Measurements from ENCODE around the gene HTRA3. TPM values are rescaled to one million over a fixed set of nuclear protein-coding genes. Genes with fewer than 3 reads are reported as not detected.

Gene HTRA3
- total and polyA plus RNA-seq, 2 of the 8 experiments (the other 6 are each of a cell fraction or from before 2014, with no cell fraction given), result 3.2 to 5.8 TPM

- POLR2A ChIA-PET (ENCODE audit: partially characterized antibody), result no interaction called here
- no peak overlapping the region for H2BK15ac ChIP-seq (ENCODE audit: low read length)
- CTCF ChIA-PET (ENCODE audit: partially characterized antibody), result interaction anchor here (0.7 to 3.0 kb wide), 4 partner anchors 10 to 73 kb away, joined by 3 to 13 read pairs (median 4); no protein-coding TSS in a partner anchor
- no peaks in the 10 kb centered on the region for H3K79me1 ChIP-seq (ENCODE audit: low read depth, low read length)
- WGBS, 2 experiments (ENCODE audit: extremely low coverage in 1 of 2, insufficient coverage in 1 of 2, insufficient read length in 1 of 2, insufficient replicate concordance in 2 of 2, low coverage in 1 of 2, low lambda C conversion rate in 2 of 2, missing lambda C conversion rate in 1 of 2), result 86% methylated on average over 13 of the region's 14 CpGs; no CpG with 5 or more reads in 1 of the 2 experiments
- no peak overlapping the region for H3K4me3 ChIP-seq (ENCODE audit: extremely low read depth in 1 of 4, insufficient read depth in 2 of 4, low read depth in 3 of 4, low read length in 4 of 4)
- H3K36me3 ChIP-seq (ENCODE audit: control insufficient read depth in 2 of 4, insufficient read depth in 4 of 4, low read length in 3 of 4), result no peaks in the 10 kb centered on the region
- no peaks in the 10 kb centered on the region for H3K23me2 ChIP-seq (ENCODE audit: low read depth, low read length)
- H3K9me3 ChIP-seq (ENCODE audit: insufficient read depth in 2 of 2, low read depth in 1 of 2, low read length in 1 of 2), result peaks cover 0 to 4% of the 10 kb centered on the region in 2 experiments; a peak in 1 of 4 replicates
- no peak overlapping the region for H2BK12ac ChIP-seq (ENCODE audit: low read depth, low read length)
- H3K27me3 ChIP-seq (replicated peaks in 1 of 4; ENCODE audit: control insufficient read depth in 3 of 4, extremely low read depth in 1 of 4, insufficient read depth in 3 of 4, low read length in 3 of 4), result no peaks in the 10 kb centered on the region
- H2AK5ac ChIP-seq (ENCODE audit: low read depth, low read length), result no peak overlapping the region
- H3K4me2 ChIP-seq (ENCODE audit: insufficient read depth in 1 of 2, low read depth in 2 of 2, low read length in 2 of 2), result no peak overlapping the region
- no peak overlapping the region for H2BK20ac ChIP-seq (ENCODE audit: low read length)
- no peak for FAIRE-seq
- no peak overlapping the region for H4K5ac ChIP-seq (ENCODE audit: insufficient read length, low read depth, low read length)
- H3K14ac ChIP-seq (ENCODE audit: insufficient read length), result no peak overlapping the region
- H3K9ac ChIP-seq (replicated peaks in 1 of 4; ENCODE audit: extremely low read depth in 1 of 4, low read depth in 3 of 4, low read length in 3 of 4), result no peak overlapping the region
- no peaks in the 10 kb centered on the region for H3K79me2 ChIP-seq (ENCODE audit: control insufficient read depth in 1 of 2, insufficient read depth in 2 of 2, low read length in 2 of 2)
- H4K91ac ChIP-seq (replicated peaks; ENCODE audit: insufficient read length, low read length), result no peak overlapping the region
- no peak overlapping the region for H4K8ac ChIP-seq (ENCODE audit: extremely low read depth, insufficient read depth, low read length)
- no peak for DNase-seq (ENCODE audit: low read depth in 1 of 2, low spot score in 2 of 2)
- no peaks in the 10 kb centered on the region for H3K4me1 ChIP-seq (replicated peaks in 1 of 4; ENCODE audit: control insufficient read depth in 3 of 4, insufficient read depth in 4 of 4, low read length in 3 of 4)
- no peak overlapping the region for H2BK120ac ChIP-seq (replicated peaks; ENCODE audit: low read depth, low read length)
- H2BK5ac ChIP-seq (ENCODE audit: low read depth, low read length), result no peak overlapping the region
- H3K23ac ChIP-seq (ENCODE audit: insufficient read length), result no peak overlapping the region
- no peak overlapping the region for H2AFZ ChIP-seq (ENCODE audit: low read length)
- H3K56ac ChIP-seq (replicated peaks; ENCODE audit: insufficient read length, low read depth, low read length), result no peak overlapping the region
- no peaks in the 10 kb centered on the region for H4K20me1 ChIP-seq (replicated peaks in 1 of 2; ENCODE audit: control insufficient read depth in 1 of 2, insufficient read depth in 2 of 2, low read length in 2 of 2)
- no peak overlapping the region for H3K18ac ChIP-seq (ENCODE audit: extremely low read depth, low read length)
- H3K4ac ChIP-seq (replicated peaks; ENCODE audit: insufficient read length, low read depth, low read length), result no peak overlapping the region
- H3K27ac ChIP-seq (ENCODE audit: low read depth, low read length), result no peak overlapping the region; the same call in 1 of the 2 replicates
- TF ChIP-seq MAFK (IDR thresholded peaks at IDR 0.05; ENCODE audit: low read depth, low read length), result no peak
- TF ChIP-seq HDAC2 (IDR thresholded peaks at IDR 0.05; ENCODE audit: borderline replicate concordance in 1 of 2, low read depth in 2 of 2, low read length in 2 of 2), result no peak
- TF ChIP-seq CHD2 (IDR thresholded peaks at IDR 0.05; ENCODE audit: low read length), result no peak
- no peak for TF ChIP-seq TAF7 (optimal IDR thresholded peaks at IDR 0.05; ENCODE audit: borderline replicate concordance, low read depth, low read length)
- TF ChIP-seq RNF2 (IDR thresholded peaks at IDR 0.05; ENCODE audit: borderline replicate concordance, low read depth, low read length, missing control alignments, poor library complexity, severe bottlenecking), result no peak
- TF ChIP-seq NANOG (IDR thresholded peaks at IDR 0.05; ENCODE audit: insufficient read depth, low read depth, low read length, poor library complexity, severe bottlenecking), result no peak
- no peak for TF ChIP-seq BRCA1 (IDR thresholded peaks at IDR 0.05; ENCODE audit: low read depth, low read length)
- no peak for TF ChIP-seq SIRT6 (IDR thresholded peaks at IDR 0.05; ENCODE audit: low read length)
- TF ChIP-seq SP2 (IDR thresholded peaks at IDR 0.05; ENCODE audit: low read length), result no peak
- TF ChIP-seq SIN3A (conservative IDR thresholded peaks at IDR 0.05 in 1 of 2, IDR thresholded peaks at IDR 0.05 in 1 of 2; ENCODE audit: low read depth in 1 of 2, low read length in 2 of 2), result no peak
- TF ChIP-seq ASH2L (IDR thresholded peaks at IDR 0.05; ENCODE audit: low read length), result no peak
- TF ChIP-seq EGR1 (IDR thresholded peaks at IDR 0.05; ENCODE audit: borderline replicate concordance, low read depth, low read length), result no peak
Measured at GRCh38 chr4:8333726-8334460, 64.3 kb downstream of the HTRA3 start.

All from H1 (cell line).